ENCODE data around the gene PCDHGA1.
A peak's percentile ranks its signal among the peaks of the same experiment; 100 is the strongest.

The PCDHGA1 gene

GRCh38 chr5:141349917-141350619, 19.8 kb downstream of the PCDHGA1 start, which contains the start of gene PCDHGB1:
Gene PCDHGB1 (plus strand): TSS chr5:141350099. CDS start chr5:141350261, 162 bp downstream.
- peak within 1 kb of the TSS; percentile 77 for H3K4me3 ChIP-seq (ENCODE audit: low read length)
- peaks cover 29% of the 10 kb centered on the region for H3K9me3 ChIP-seq (ENCODE audit: control insufficient read depth, low read length)
- no peaks in the 10 kb centered on the region for H3K36me3 ChIP-seq (ENCODE audit: control insufficient read depth, insufficient read depth, low read length, severe bottlenecking)
- no peaks in the 10 kb centered on the region for H3K4me1 ChIP-seq (ENCODE audit: control insufficient read depth, insufficient read depth, low read length)
- H3K27me3 ChIP-seq (replicated peaks; ENCODE audit: control insufficient read depth, insufficient read depth, low read length), result peaks cover 4% of the 10 kb centered on the region
- no peak within 1 kb of the TSS for H3K9ac ChIP-seq (ENCODE audit: low read length)
- DNase-seq (ENCODE audit: low read depth), result peak; percentile 65

DNA sequence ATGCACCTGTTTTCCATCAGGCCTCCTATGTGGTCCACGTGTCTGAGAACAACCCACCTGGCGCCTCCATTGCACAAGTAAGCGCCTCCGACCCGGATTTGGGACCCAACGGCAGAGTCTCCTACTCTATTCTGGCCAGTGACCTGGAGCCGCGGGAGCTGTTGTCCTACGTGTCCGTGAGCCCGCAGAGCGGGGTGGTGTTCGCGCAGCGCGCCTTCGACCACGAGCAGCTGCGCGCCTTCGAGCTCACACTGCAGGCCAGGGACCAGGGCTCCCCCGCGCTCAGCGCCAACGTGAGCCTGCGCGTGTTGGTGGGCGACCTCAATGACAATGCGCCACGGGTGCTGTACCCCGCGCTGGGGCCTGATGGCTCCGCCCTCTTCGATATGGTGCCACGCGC, 21.3 kb downstream of the PCDHGA1 start:
- DNase-seq (ENCODE audit: low read depth), result no peak
- Histone ChIP-seq H3K4me3 (ENCODE audit: low read length) (no peak overlapping the region), H3K27me3 (replicated peaks; ENCODE audit: control insufficient read depth, insufficient read depth, low read length) (peaks cover 4% of the 10 kb centered on the region), H3K36me3 (ENCODE audit: control insufficient read depth, insufficient read depth, low read length, severe bottlenecking) (no peaks in the 10 kb centered on the region), H3K9ac (ENCODE audit: low read length) (no peak overlapping the region), H3K9me3 (ENCODE audit: control insufficient read depth, low read length) (peaks cover 37% of the 10 kb centered on the region), H3K4me1 (ENCODE audit: control insufficient read depth, insufficient read depth, low read length) (no peaks in the 10 kb centered on the region)

DNA sequence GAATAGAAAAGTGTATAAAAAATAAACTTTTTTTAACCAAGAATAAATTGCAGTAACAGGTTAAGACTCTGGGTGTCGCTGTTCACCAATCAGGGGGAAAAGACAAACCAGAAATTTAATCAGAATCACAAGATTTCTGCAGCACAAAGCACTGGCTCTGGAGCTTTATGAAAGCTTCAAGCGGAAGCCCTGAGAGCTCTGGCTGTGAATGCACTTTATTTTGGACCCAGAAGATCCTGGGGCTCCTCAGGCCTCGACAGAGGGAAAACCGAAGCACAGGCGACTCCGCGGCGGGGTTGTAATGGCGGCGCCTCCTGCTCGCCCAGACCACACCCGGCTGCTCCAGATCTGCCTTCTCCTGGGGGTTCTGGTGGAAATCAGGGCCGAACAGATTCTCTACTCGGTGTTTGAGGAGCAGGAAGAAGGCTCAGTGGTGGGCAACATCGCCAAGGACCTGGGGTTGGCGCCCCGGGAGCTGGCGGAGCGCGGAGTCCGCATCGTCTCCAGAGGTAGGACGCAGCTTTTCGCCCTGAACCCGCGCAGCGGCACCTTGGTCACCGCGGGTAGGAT, 24.7 kb downstream of the PCDHGA1 start, which contains the start of gene PCDHGA4:
PCDHGA4 (plus strand) TSS at position 122 of the 570 bp plus-strand sequence; CDS start at position 209, 87 bp downstream.
- Histone ChIP-seq H3K27me3 (replicated peaks; ENCODE audit: control insufficient read depth, insufficient read depth, low read length) (peaks cover 4% of the 10 kb centered on the region), H3K9ac (ENCODE audit: low read length) (peak within 1 kb of the TSS; percentile 80), H3K4me1 (ENCODE audit: control insufficient read depth, insufficient read depth, low read length) (no peaks in the 10 kb centered on the region), H3K36me3 (ENCODE audit: control insufficient read depth, insufficient read depth, low read length, severe bottlenecking) (no peaks in the 10 kb centered on the region), H3K9me3 (ENCODE audit: control insufficient read depth, low read length) (peaks cover 63% of the 10 kb centered on the region), H3K4me3 (ENCODE audit: low read length) (peak within 1 kb of the TSS; percentile 79)
- DNase-seq (ENCODE audit: low read depth), result peak; percentile 20

- no peaks in the 10 kb centered on the region for H3K4me1 ChIP-seq (ENCODE audit: control insufficient read depth, insufficient read depth, low read length)
- peak overlapping the region; percentile 79 for H3K4me3 ChIP-seq (ENCODE audit: low read length)
- peaks cover 4% of the 10 kb centered on the region for H3K27me3 ChIP-seq (replicated peaks; ENCODE audit: control insufficient read depth, insufficient read depth, low read length)
- H3K9me3 ChIP-seq (ENCODE audit: control insufficient read depth, low read length), result peaks cover 63% of the 10 kb centered on the region
- H3K36me3 ChIP-seq (ENCODE audit: control insufficient read depth, insufficient read depth, low read length, severe bottlenecking), result no peaks in the 10 kb centered on the region
- DNase-seq (ENCODE audit: low read depth), result no peak
- no peak overlapping the region for H3K9ac ChIP-seq (ENCODE audit: low read length)
Observed at GRCh38 chr5:141355641-141356040, 25.3 kb downstream of the PCDHGA1 start.

DNA sequence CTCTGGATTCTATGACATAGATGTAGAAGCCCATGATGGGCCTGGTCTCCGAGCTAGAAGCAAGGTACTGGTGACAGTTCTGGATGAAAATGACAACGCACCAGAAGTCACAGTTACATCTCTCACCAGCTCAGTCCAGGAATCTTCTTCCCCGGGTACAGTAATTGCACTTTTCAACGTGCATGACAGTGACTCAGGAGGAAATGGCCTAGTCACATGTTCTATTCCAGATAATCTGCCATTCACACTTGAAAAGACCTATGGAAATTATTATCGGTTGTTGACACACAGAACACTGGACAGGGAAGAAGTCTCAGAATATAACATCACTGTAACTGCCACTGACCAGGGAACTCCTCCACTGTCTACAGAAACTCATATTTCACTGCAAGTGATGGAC, 25.8 kb downstream of the PCDHGA1 start:
- Histone ChIP-seq H3K27me3 (replicated peaks; ENCODE audit: control insufficient read depth, insufficient read depth, low read length) (peaks cover 4% of the 10 kb centered on the region), H3K36me3 (ENCODE audit: control insufficient read depth, insufficient read depth, low read length, severe bottlenecking) (no peaks in the 10 kb centered on the region), H3K4me3 (ENCODE audit: low read length) (peak overlapping the region; percentile 79), H3K9ac (ENCODE audit: low read length) (no peak overlapping the region), H3K9me3 (ENCODE audit: control insufficient read depth, low read length) (peaks cover 63% of the 10 kb centered on the region), H3K4me1 (ENCODE audit: control insufficient read depth, insufficient read depth, low read length) (no peaks in the 10 kb centered on the region)
- DNase-seq (ENCODE audit: low read depth), result no peak

DNA sequence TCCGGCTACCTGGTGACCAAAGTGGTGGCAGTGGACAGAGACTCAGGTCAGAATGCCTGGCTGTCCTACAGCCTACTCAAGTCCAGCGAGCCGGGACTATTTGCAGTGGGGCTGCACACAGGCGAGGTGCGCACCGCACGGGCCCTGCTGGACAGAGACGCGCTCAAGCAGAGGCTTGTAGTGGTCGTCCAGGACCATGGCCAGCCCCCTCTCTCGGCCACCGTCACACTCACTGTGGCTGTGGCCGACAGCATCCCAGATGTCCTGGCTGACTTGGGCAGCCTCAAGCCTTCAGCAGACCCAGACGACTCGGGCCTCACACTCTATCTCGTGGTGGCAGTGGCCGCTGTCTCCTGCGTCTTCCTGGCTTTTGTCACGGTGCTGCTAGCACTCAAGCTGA, 26.6 kb downstream of the PCDHGA1 start:
- H3K4me3 ChIP-seq (ENCODE audit: low read length), result peak overlapping the region; percentile 58
- peaks cover 4% of the 10 kb centered on the region for H3K27me3 ChIP-seq (replicated peaks; ENCODE audit: control insufficient read depth, insufficient read depth, low read length)
- DNase-seq (ENCODE audit: low read depth), result no peak
- no peak overlapping the region for H3K9ac ChIP-seq (ENCODE audit: low read length)
- no peaks in the 10 kb centered on the region for H3K4me1 ChIP-seq (ENCODE audit: control insufficient read depth, insufficient read depth, low read length)
- H3K36me3 ChIP-seq (ENCODE audit: control insufficient read depth, insufficient read depth, low read length, severe bottlenecking), result no peaks in the 10 kb centered on the region
- peaks cover 66% of the 10 kb centered on the region for H3K9me3 ChIP-seq (ENCODE audit: control insufficient read depth, low read length)

DNA sequence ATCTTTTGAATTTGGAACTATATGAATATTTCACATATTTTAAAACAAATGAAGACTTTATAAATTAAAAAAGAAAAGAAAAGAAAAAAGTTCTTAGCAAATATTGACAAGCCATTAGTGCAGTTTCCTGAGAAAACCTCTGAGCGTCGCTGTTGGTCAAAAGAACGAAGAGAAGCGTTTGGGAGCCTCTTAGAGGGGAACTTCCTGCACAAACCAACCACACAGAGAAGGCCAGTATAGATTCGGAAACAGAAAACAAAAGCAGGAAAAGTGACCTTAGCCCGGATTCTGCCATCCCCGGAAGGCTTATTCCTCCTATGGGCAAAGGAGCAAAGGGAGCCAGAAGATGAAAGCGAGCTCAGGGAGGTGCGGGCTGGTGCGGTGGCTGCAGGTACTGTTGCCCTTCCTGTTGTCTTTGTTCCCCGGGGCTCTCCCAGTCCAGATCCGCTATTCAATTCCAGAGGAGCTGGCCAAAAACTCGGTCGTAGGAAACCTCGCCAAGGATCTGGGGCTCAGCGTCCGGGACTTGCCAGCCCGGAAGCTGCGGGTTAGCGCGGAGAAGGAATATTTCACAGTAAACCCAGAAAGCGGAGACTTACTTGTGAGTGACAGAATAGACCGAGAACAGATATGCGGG, 29.6 kb downstream of the PCDHGA1 start, which contains the start of gene PCDHGB2:
PCDHGB2 (plus strand) TSS at position 205 of the 637 bp plus-strand sequence; CDS start at position 347, 142 bp downstream.
- no peaks in the 10 kb centered on the region for H3K4me1 ChIP-seq (ENCODE audit: control insufficient read depth, insufficient read depth, low read length)
- H3K4me3 ChIP-seq (ENCODE audit: low read length), result peak within 1 kb of the TSS; percentile 78
- H3K9me3 ChIP-seq (ENCODE audit: control insufficient read depth, low read length), result peaks cover 89% of the 10 kb centered on the region
- H3K36me3 ChIP-seq (ENCODE audit: control insufficient read depth, insufficient read depth, low read length, severe bottlenecking), result no peaks in the 10 kb centered on the region
- H3K27me3 ChIP-seq (replicated peaks; ENCODE audit: control insufficient read depth, insufficient read depth, low read length), result peaks cover 6% of the 10 kb centered on the region
- H3K9ac ChIP-seq (ENCODE audit: low read length), result peak within 1 kb of the TSS; percentile 54
- DNase-seq (ENCODE audit: low read depth), result peak; percentile 37

GRCh38 chr5:141360685-141361084, 30.4 kb downstream of the PCDHGA1 start:
- peaks cover 92% of the 10 kb centered on the region for H3K9me3 ChIP-seq (ENCODE audit: control insufficient read depth, low read length)
- H3K9ac ChIP-seq (ENCODE audit: low read length), result no peak overlapping the region
- DNase-seq (ENCODE audit: low read depth), result no peak
- H3K36me3 ChIP-seq (ENCODE audit: control insufficient read depth, insufficient read depth, low read length, severe bottlenecking), result no peaks in the 10 kb centered on the region
- peak overlapping the region; percentile 78 for H3K4me3 ChIP-seq (ENCODE audit: low read length)
- no peaks in the 10 kb centered on the region for H3K4me1 ChIP-seq (ENCODE audit: control insufficient read depth, insufficient read depth, low read length)
- H3K27me3 ChIP-seq (replicated peaks; ENCODE audit: control insufficient read depth, insufficient read depth, low read length), result peaks cover 8% of the 10 kb centered on the region

GRCh38 chr5:141362719-141363118, 32.4 kb downstream of the PCDHGA1 start:
- Histone ChIP-seq H3K27me3 (replicated peaks; ENCODE audit: control insufficient read depth, insufficient read depth, low read length) (peaks cover 16% of the 10 kb centered on the region), H3K9me3 (ENCODE audit: control insufficient read depth, low read length) (peaks cover 87% of the 10 kb centered on the region), H3K9ac (ENCODE audit: low read length) (no peak overlapping the region), H3K36me3 (ENCODE audit: control insufficient read depth, insufficient read depth, low read length, severe bottlenecking) (no peaks in the 10 kb centered on the region), H3K4me1 (ENCODE audit: control insufficient read depth, insufficient read depth, low read length) (no peaks in the 10 kb centered on the region), H3K4me3 (ENCODE audit: low read length) (no peak overlapping the region)
- DNase-seq (ENCODE audit: low read depth), result no peak

DNA sequence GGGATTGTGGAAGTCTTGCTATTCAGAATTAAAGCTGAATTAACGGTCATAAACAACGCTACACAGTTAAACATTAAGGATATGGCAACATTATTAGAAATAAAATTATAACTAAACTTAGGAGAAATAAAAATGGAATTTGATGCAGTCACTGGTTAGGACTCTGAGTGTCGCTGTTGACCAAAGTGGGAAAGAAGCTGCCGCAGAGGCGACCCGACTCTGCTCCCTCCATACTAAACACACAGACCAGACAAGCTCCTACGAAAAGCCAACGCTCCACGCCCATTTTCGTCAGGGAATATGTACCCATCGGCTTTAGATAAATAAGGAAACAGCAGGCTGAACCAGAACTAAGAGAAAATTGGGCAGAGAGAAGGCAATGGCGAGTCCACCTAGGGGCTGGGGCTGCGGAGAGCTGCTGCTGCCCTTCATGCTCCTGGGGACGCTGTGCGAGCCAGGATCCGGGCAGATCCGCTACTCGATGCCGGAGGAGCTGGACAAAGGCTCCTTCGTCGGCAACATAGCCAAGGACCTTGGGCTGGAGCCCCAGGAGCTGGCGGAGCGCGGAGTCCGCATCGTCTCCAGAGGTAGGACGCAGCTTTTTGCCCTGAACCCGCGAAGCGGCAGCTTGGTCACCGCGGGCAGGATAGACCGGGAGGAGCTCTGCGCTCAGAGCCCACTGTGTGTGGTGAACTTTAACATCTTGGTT, 33.8 kb downstream of the PCDHGA1 start, which contains the start of gene PCDHGA5:
PCDHGA5 (plus strand) TSS at position 211 of the 709 bp plus-strand sequence; CDS start at position 380, 169 bp downstream.
- Histone ChIP-seq H3K36me3 (ENCODE audit: control insufficient read depth, insufficient read depth, low read length, severe bottlenecking) (no peaks in the 10 kb centered on the region), H3K4me3 (ENCODE audit: low read length) (peak within 1 kb of the TSS; percentile 68), H3K4me1 (ENCODE audit: control insufficient read depth, insufficient read depth, low read length) (no peaks in the 10 kb centered on the region), H3K27me3 (replicated peaks; ENCODE audit: control insufficient read depth, insufficient read depth, low read length) (peaks cover 16% of the 10 kb centered on the region), H3K9me3 (ENCODE audit: control insufficient read depth, low read length) (peaks cover 76% of the 10 kb centered on the region), H3K9ac (ENCODE audit: low read length) (no peak within 1 kb of the TSS)
- peak; percentile 5 for DNase-seq (ENCODE audit: low read depth)

All from adipocyte (in vitro differentiated cells).